CD4-positive, CD25-positive, alpha-beta regulatory T cell (primary cell): Measurements from ENCODE around the gene SRA1. TPM values are rescaled to one million over a fixed set of nuclear protein-coding genes. Genes with fewer than 3 reads are reported as not detected.
"Not testable (repeated sequence)": the region's sequence is repeated elsewhere in the genome, so short reads cannot be mapped to it uniquely, and the experiment has no call there.

ENCODE experiments used
- ATAC-seq, 2 donors: fragments of 150-1000 bp; cut with Tn5 transposase; one replicate each; pipeline ENCODE4 v1.10.0; 2021; ENCODE audit warnings: low read depth in 2 of 2, moderate number of reproducible peaks in 2 of 2, moderate library complexity in 1 of 2
- DNase-seq, 3 donors: peaks; one replicate each; pipeline versions ENCODE4 v3.0.0 to v3.0.0-alpha.2; 2012 to 2022; ENCODE audit warnings: mixed read lengths in 1 of 3
- H3K27ac ChIP-seq: one replicate; pipeline ENCODE4 v1.7.0; 2013; ENCODE audit warnings: mild to moderate bottlenecking, low read length; ENCODE audit not compliant: insufficient read depth, poor library complexity, severe bottlenecking
- H3K27me3 ChIP-seq: one replicate; pipeline ENCODE4 v1.7.0; 2013; ENCODE audit warnings: low read length; ENCODE audit not compliant: control insufficient read depth, insufficient read depth
- H3K36me3 ChIP-seq: one replicate; pipeline ENCODE4 v1.7.0; 2013; ENCODE audit warnings: mild to moderate bottlenecking, low read length, moderate library complexity; ENCODE audit not compliant: control insufficient read depth, insufficient read depth
- H3K4me1 ChIP-seq: 2 replicates; pipeline ENCODE4 v1.7.0; 2013; ENCODE audit warnings: mild to moderate bottlenecking, low read length; ENCODE audit not compliant: insufficient read depth, control insufficient read depth, poor library complexity, severe bottlenecking
- H3K4me3 ChIP-seq: one replicate; pipeline ENCODE4 v1.7.0; 2013; ENCODE audit warnings: low read depth, mild to moderate bottlenecking, low read length, moderate library complexity
- H3K9me3 ChIP-seq, 2 experiments: 1 replicate in 1 of 2; 2 replicates in 1 of 2; pipeline ENCODE4 v1.7.0; 2013; ENCODE audit warnings: low read length in 2 of 2, mild to moderate bottlenecking in 1 of 2, moderate library complexity in 1 of 2; ENCODE audit not compliant: control insufficient read depth in 2 of 2
- H3K27ac Mint-ChIP-seq, 3 donors: one replicate each; pipeline ENCODE4 v1.8.0; 2020 to 2022; ENCODE audit warnings: mild to moderate bottlenecking in 3 of 3, mixed read lengths in 3 of 3, moderate library complexity in 2 of 3
- H3K27me3 Mint-ChIP-seq: one replicate; pipeline ENCODE4 v1.8.0; 2022; ENCODE audit warnings: mild to moderate bottlenecking, mixed read lengths
- H3K36me3 Mint-ChIP-seq: one replicate; pipeline ENCODE4 v1.8.0; 2020; ENCODE audit warnings: mixed read lengths
- H3K4me1 Mint-ChIP-seq, 4 donors: one replicate each; pipeline ENCODE4 v1.8.0; 2020 to 2022; ENCODE audit warnings: mixed read lengths in 4 of 4, mild to moderate bottlenecking in 1 of 4
- H3K4me3 Mint-ChIP-seq, 4 donors: one replicate each; pipeline ENCODE4 v1.8.0; 2020 to 2022; ENCODE audit warnings: mild to moderate bottlenecking in 4 of 4, mixed read lengths in 4 of 4, moderate library complexity in 3 of 4
- H3K9me3 Mint-ChIP-seq, 7 donors: one replicate each; pipeline ENCODE4 v1.8.0; 2020 to 2022; ENCODE audit warnings: mixed read lengths in 7 of 7, mild to moderate bottlenecking in 3 of 7, moderate library complexity in 2 of 7
- polyA plus RNA-seq, 4 donors: library from polyadenylated mRNA; unstranded; fragments of 300-500 nt; fragmentation: Illumina TruSeq; gene quantifications; one replicate each; pipeline ENCODE4 v1.2.3, GENCODE V29; 2021
- total RNA-seq: library from RNA; stranded (reverse); gene quantifications from one replicate; pipeline ENCODE4 v1.2.3, GENCODE V29; 2022

SRA1 gene
- total and polyA plus RNA-seq, 5 donors from 2014 or later, result 36.6 to 44.3 (median 38.8) TPM

- Mint-ChIP-seq H3K27ac (no peak overlapping the region), H3K9me3 (peaks cover 0 to 9% (median 3%) of the 10 kb centered on the region in 7 donors), H3K27me3 (peaks cover 18% of the 10 kb centered on the region), H3K4me3 (no peak overlapping the region), H3K36me3 (no peaks in the 10 kb centered on the region), H3K4me1 (no peaks in the 10 kb centered on the region)
- peaks cover 5% of the 10 kb centered on the region for H3K27me3 ChIP-seq
- no peaks in the 10 kb centered on the region for H3K4me1 ChIP-seq
- no peaks in the 10 kb centered on the region for H3K9me3 ChIP-seq
- no peak for ATAC-seq
- no peak overlapping the region for H3K4me3 ChIP-seq
- DNase-seq, result no peak
- H3K27ac ChIP-seq, result no peak overlapping the region
- H3K36me3 ChIP-seq, result no peaks in the 10 kb centered on the region
Observed at GRCh38 chr5:140587495-140587894, 30.2 kb upstream of the SRA1 start.

- H3K36me3 ChIP-seq, DNase-seq, H3K9me3 Mint-ChIP-seq, H3K36me3 Mint-ChIP-seq, ATAC-seq, H3K4me3 ChIP-seq, H3K9me3 ChIP-seq, H3K27ac ChIP-seq, H3K4me1 ChIP-seq, H3K4me3 Mint-ChIP-seq, H3K27me3 ChIP-seq, H3K27ac Mint-ChIP-seq: not testable (repeated sequence)
- H3K4me1 Mint-ChIP-seq, result peaks cover 0 to 11% (median 4%) of the 10 kb centered on the region in 4 donors
- peaks cover 34% of the 10 kb centered on the region for H3K27me3 Mint-ChIP-seq
Observed at GRCh38 chr5:140579188-140579747, 22.0 kb upstream of the SRA1 start.

GRCh38 chr5:140576776-140577201 lies 19.5 kb upstream of the SRA1 start:
- Histone ChIP-seq H3K9me3 (no peaks in the 10 kb centered on the region), H3K27me3 (no peaks in the 10 kb centered on the region), H3K4me1 (no peaks in the 10 kb centered on the region), H3K36me3 (no peaks in the 10 kb centered on the region), H3K4me3 (no peak overlapping the region), H3K27ac (no peak overlapping the region)
- H3K27ac Mint-ChIP-seq, result peak overlapping the region in 2 of 3 donors; percentile 23 to 62
- peaks cover 0 to 1% (median 0%) of the 10 kb centered on the region in 7 donors for H3K9me3 Mint-ChIP-seq
- H3K4me1 Mint-ChIP-seq, result peaks cover 0 to 11% (median 4%) of the 10 kb centered on the region in 4 donors
- DNase-seq (peak in 1 of 3 donors; percentile 29), ATAC-seq (peak; percentile 53 to 59)
- H3K4me3 Mint-ChIP-seq, result no peak overlapping the region
- H3K36me3 Mint-ChIP-seq, result peaks cover 6% of the 10 kb centered on the region
- H3K27me3 Mint-ChIP-seq, result peaks cover 14% of the 10 kb centered on the region

- peaks cover 10% of the 10 kb centered on the region for H3K27me3 Mint-ChIP-seq
- H3K9me3 Mint-ChIP-seq, result peaks cover 0 to 3% (median 0%) of the 10 kb centered on the region in 7 donors
- H3K4me1 Mint-ChIP-seq, result peaks cover 0 to 13% (median 7%) of the 10 kb centered on the region in 4 donors
- Histone ChIP-seq H3K9me3 (no peaks in the 10 kb centered on the region), H3K4me1 (no peaks in the 10 kb centered on the region), H3K4me3 (no peak overlapping the region), H3K36me3 (no peaks in the 10 kb centered on the region), H3K27ac (no peak overlapping the region), H3K27me3 (no peaks in the 10 kb centered on the region)
- no peak overlapping the region for H3K4me3 Mint-ChIP-seq
- peaks cover 14% of the 10 kb centered on the region for H3K36me3 Mint-ChIP-seq
- H3K27ac Mint-ChIP-seq, result no peak overlapping the region
- DNase-seq, result no peak
- no peak for ATAC-seq
Observed at GRCh38 chr5:140575309-140575708, 18.0 kb upstream of the SRA1 start.

- Mint-ChIP-seq H3K9me3 (peaks cover 0 to 3% (median 0%) of the 10 kb centered on the region in 7 donors), H3K4me1 (peaks cover 0 to 24% (median 15%) of the 10 kb centered on the region in 4 donors), H3K36me3 (peaks cover 16% of the 10 kb centered on the region), H3K27me3 (no peaks in the 10 kb centered on the region), H3K4me3 (no peak overlapping the region), H3K27ac (no peak overlapping the region)
- Histone ChIP-seq H3K9me3 (no peaks in the 10 kb centered on the region), H3K27me3 (no peaks in the 10 kb centered on the region), H3K4me3 (no peak overlapping the region), H3K27ac (no peak overlapping the region), H3K4me1 (peaks cover 6% of the 10 kb centered on the region), H3K36me3 (no peaks in the 10 kb centered on the region)
- no peak for ATAC-seq
- DNase-seq, result no peak
Observed at GRCh38 chr5:140574165-140574564, 16.9 kb upstream of the SRA1 start.

- Mint-ChIP-seq H3K4me3 (no peak overlapping the region), H3K4me1 (peaks cover 0 to 29% (median 19%) of the 10 kb centered on the region in 4 donors), H3K27ac (no peak overlapping the region), H3K27me3 (no peaks in the 10 kb centered on the region), H3K9me3 (peaks cover 0 to 3% (median 0%) of the 10 kb centered on the region in 7 donors), H3K36me3 (peaks cover 16% of the 10 kb centered on the region)
- Histone ChIP-seq H3K36me3 (peaks cover 1% of the 10 kb centered on the region), H3K9me3 (no peaks in the 10 kb centered on the region), H3K27ac (no peak overlapping the region), H3K27me3 (no peaks in the 10 kb centered on the region), H3K4me3 (no peak overlapping the region), H3K4me1 (peaks cover 9% of the 10 kb centered on the region)
- no peak for ATAC-seq
- no peak for DNase-seq
Observed at GRCh38 chr5:140573683-140574082, 16.4 kb upstream of the SRA1 start.

- Histone ChIP-seq H3K4me3 (no peak overlapping the region), H3K9me3 (no peaks in the 10 kb centered on the region), H3K36me3 (peaks cover 24% of the 10 kb centered on the region), H3K27me3 (no peaks in the 10 kb centered on the region), H3K4me1 (peaks cover 15% of the 10 kb centered on the region), H3K27ac (no peak overlapping the region)
- ATAC-seq (no peak), DNase-seq (no peak)
- peak overlapping the region in 1 of 3 donors; percentile 36 for H3K27ac Mint-ChIP-seq
- H3K36me3 Mint-ChIP-seq, result peaks cover 33% of the 10 kb centered on the region
- peaks cover 0 to 43% (median 31%) of the 10 kb centered on the region in 4 donors for H3K4me1 Mint-ChIP-seq
- H3K27me3 Mint-ChIP-seq, result no peaks in the 10 kb centered on the region
- H3K9me3 Mint-ChIP-seq, result peaks cover 0 to 3% (median 0%) of the 10 kb centered on the region in 7 donors
- H3K4me3 Mint-ChIP-seq, result peak overlapping the region in 1 of 4 donors; percentile 48
Observed at GRCh38 chr5:140571105-140571504, 13.8 kb upstream of the SRA1 start.

- Mint-ChIP-seq H3K36me3 (peaks cover 36% of the 10 kb centered on the region), H3K9me3 (peaks cover 0 to 3% (median 0%) of the 10 kb centered on the region in 7 donors), H3K27ac (peak overlapping the region in 2 of 3 donors; percentile 98 to 99), H3K27me3 (no peaks in the 10 kb centered on the region), H3K4me1 (peaks cover 0 to 48% (median 36%) of the 10 kb centered on the region in 4 donors), H3K4me3 (peak overlapping the region in 2 of 4 donors; percentile 48 to 50)
- H3K9me3 ChIP-seq, result no peaks in the 10 kb centered on the region
- H3K36me3 ChIP-seq, result peaks cover 26% of the 10 kb centered on the region
- DNase-seq (no peak), ATAC-seq (no peak)
- H3K27me3 ChIP-seq, result no peaks in the 10 kb centered on the region
- peaks cover 21% of the 10 kb centered on the region for H3K4me1 ChIP-seq
- no peak overlapping the region for H3K4me3 ChIP-seq
- H3K27ac ChIP-seq, result no peak overlapping the region
Observed at GRCh38 chr5:140570488-140570887, 13.2 kb upstream of the SRA1 start.
